Superior temporal gyrus (tissue), 1 donor: Measurements from ENCODE around the gene HDAC7.
"Not testable (repeated sequence)": the region's sequence is repeated elsewhere in the genome, so short reads cannot be mapped to it uniquely, and the experiment has no call there.

Experiments used
- DNase-seq: peaks from one replicate; pipeline ENCODE4 v3.0.0-alpha.2; 2016; ENCODE audit errors: extremely low spot score

Gene HDAC7

DNA sequence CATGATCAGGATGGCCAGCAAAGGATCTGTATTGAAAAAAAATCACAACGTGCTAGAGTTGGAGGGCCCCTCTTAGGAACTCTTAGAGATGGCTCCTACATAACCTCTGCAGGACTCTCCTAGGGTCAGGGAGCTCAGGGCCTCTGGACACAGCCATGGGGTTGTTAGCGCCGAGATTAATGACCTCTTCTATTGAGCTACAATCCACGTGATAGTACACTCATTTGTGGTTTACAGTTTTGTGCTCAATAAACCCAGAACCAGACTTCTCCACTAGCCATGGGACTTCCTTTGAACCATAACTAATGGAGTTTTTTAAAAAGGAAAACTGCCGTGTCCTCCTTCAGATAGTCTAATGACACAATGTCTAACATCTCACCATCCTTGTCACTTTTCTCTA, 29.6 kb upstream of the HDAC7 start:
- DNase-seq, result no peak

- no peak for DNase-seq
Measured at GRCh38 chr12:47848853-47849252, 29.1 kb upstream of the HDAC7 start.

DNA sequence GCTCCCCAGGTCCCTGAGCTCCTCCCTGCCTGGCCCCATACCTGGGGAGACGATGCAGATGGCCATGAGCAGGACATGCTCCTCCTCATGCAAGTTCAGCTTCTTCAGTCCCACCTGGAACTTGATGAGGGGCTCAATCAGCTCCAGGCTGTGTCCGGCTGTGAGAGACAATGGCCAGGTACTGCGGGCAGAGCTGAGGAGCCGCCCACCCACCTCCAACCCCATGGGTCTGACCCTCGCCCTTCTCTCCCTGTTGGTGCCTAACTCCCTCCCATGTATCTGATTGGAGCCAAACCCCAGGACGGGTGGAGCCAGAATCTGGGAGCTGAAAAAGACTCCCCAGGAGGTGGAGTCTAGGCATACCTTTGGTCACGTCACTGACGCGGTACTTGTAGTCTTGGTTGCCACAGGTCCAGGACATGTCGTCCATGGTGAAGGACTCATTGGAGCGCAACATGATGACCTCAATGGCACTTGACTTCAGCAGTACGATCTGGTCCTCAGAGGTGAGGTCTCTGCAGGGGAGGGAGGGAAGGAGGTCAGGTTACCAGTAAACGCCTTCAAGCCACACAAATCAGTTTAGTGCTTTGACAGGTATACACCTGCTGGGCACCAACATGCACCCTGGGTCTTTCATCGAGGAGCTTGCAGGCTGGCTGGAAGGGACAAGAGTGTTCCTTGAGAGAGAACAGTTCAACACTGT, 26.7 kb upstream of the HDAC7 start:
- no peak for DNase-seq

DNA sequence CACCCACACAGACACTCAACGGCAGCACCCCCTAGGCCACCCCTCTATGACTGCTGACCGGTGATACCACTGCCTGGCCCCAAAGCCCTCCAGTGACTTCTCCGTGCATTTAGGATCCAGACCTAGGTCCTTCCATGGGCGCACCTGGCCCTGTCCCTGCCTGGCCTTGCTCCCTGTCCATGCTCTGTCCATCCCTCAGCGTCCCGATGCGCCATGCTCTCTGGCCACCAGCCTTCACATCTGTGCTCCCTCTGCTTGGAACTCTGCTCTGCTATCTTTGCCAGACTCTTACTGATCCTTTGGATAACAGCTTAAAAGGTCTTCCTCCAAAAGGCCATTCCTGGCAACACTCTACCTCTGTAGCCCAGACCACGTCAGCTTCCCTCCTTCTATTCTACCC, 25.4 kb upstream of the HDAC7 start:
- no peak for DNase-seq

- DNase-seq, result no peak
Measured at GRCh38 chr12:47844264-47845019, 24.7 kb upstream of the HDAC7 start.

GRCh38 chr12:47843226-47843980, 23.7 kb upstream of the HDAC7 start:
- no peak for DNase-seq

- DNase-seq, result not testable (repeated sequence)
Measured at GRCh38 chr12:47842543-47842942, 22.8 kb upstream of the HDAC7 start.

DNA sequence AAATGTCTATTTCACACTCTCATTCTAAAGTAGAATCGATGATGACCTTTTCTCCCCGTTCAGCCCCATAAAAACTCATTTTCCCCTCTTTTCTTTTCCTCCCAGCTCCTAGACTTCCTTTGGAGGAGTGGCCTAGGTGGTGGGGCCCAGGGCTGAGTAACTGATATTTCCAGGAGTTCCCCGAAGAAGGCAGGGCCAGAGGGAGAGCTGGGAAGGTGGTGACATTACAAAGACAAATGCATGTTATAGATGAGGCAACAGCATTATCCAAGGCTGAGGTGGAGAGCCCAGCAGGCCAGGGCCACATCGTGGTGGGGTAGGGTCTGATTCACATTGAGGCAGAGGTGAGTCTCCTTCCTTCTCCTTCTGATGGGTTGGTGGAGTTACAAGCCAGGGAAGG, 22.2 kb upstream of the HDAC7 start:
- DNase-seq, result no peak

- DNase-seq, result no peak
Measured at GRCh38 chr12:47841501-47841900, 21.8 kb upstream of the HDAC7 start.

GRCh38 chr12:47840571-47840970, 20.9 kb upstream of the HDAC7 start:
- no peak for DNase-seq

- no peak for DNase-seq
Measured at GRCh38 chr12:47839214-47839876, 19.6 kb upstream of the HDAC7 start.

DNA sequence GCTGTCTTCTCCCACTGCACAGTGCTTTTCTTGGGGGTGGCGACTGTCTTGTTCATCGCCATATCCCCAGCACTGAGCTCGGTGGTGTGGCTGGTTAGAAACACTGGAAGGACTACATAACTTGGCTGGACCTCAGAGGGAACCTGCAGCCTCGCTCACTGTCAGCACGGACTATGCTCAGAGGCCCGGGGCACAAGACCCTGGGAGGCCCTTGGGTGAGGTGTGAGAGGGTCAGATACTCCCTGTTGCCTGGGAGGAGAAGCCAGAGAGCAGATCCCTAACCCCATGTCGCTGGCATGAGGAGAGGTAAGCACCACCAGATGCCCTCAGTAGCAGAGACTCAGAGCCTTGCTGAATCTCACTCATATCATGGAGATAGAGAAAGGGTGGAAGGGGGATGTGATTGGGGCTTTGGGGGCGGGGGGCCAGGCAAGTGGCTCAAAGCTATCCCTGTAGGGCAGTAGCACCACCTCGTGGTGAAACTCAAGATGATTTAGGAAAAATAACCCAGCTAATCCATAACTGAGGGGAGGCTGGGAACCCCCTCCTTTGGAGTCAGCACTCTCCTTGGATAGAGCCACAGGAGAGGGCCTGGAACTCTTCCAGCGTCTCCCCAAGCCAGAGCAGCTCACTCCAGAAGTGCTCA, 18.7 kb upstream of the HDAC7 start:
- DNase-seq, result peak; percentile 70

GRCh38 chr12:47837190-47838171, 17.8 kb upstream of the HDAC7 start:
- DNase-seq, result peak; percentile 87

DNA sequence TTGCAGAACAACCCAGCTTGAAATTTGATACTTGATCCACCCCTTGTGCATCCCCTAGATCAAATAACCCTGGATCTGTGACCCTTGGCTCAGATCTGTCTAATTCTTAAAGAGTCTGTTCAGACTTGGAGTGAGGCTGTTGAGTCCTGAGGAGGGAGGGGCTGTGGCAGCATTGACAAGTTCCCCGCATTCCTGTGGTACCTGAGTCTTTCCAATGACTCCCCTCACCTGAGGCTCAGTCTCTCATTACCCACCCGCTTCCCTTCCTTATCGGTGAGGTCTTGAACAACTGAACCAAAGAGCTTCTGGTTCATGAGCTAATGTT, 16.1 kb upstream of the HDAC7 start:
- DNase-seq, result no peak

DNA sequence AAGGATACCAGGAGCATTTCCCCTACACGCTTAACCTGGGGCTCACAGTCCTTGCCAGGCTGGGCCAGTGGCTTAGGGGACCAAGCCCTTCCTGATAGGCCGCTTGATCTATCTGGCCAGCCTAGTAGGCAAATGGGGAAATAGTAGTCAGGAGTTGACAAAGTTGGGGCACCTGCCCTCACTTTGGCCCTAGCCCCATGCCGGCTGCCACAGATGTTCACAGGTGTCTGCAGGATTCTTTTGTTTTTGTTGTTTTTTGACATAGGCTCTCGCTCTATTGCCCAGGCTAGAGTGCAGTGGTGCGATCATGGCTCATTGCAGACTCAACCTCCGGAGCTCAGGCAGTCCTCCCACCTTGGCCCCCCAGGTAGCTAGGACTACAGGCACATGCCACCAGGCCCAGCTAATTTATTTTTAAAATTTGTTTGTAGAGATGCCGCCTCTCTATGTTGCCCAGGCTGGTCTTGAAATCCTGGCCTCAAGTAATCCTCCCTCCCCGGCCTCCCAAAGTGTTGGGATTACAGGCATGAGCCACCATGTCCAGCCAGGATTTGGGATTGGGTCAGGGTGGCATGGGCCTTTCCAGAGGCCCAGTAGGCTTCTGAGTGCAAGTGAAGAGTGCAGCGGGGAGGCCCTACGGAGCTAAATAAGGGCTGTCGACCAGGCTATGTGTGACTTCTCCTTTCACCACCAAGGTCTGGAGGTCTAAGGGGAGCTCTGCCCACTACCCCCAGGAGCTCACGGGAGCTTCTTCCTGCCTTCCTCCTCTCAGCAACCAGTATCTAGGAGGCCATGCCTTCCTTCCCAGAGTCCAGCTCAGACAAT, 15.5 kb upstream of the HDAC7 start:
- DNase-seq, result no peak

- no peak for DNase-seq
Measured at GRCh38 chr12:47834199-47834903, 14.6 kb upstream of the HDAC7 start.

DNA sequence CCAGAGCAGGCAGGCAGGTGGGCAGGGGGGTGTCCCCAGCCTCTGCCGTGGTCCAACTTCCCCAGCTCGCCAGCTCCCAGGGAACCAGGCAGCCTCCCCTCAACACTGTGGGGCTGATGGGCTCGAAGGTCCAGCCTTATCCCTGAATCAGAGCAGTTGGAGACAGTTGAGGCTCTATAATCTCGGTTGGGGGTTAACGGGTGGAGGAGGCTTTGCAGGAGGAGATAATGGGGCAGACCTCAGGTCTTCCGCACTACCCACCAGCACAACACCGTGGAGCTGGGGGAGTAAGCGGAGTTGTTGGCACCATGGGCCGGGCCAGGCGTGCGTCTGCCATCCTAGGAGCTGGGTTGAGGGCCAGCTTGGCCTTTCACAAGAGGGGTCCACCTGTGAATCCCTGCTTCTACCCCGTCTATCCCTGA, 13.9 kb upstream of the HDAC7 start:
- DNase-seq, result no peak

GRCh38 chr12:47832263-47832933, 12.7 kb upstream of the HDAC7 start:
- DNase-seq, result no peak
